HEK293 (cell line): Measurements from ENCODE around the gene OPALIN.

Experiments
- CTCF ChIA-PET: fragments of 350-600 bp; formaldehyde crosslinking; extraction: SDS; loops from one replicate; lab custom pipeline; 2021; ENCODE audit warnings: antibody characterized with exemption; lab: Yijun Ruan, JAX
- POLR2A ChIA-PET: fragments of 300-600 bp; formaldehyde crosslinking; extraction: SDS; loops from one replicate; lab custom pipeline; 2020; ENCODE audit warnings: antibody characterized with exemption, inconsistent platforms; lab: Yijun Ruan, JAX
- H3K27ac ChIP-seq: fragments of 200-500 bp; sonication (Bioruptor generic); 2 replicates; pipeline ENCODE4 v1.5.1; 2014; ENCODE audit warnings: low read depth, low read length, control low read depth, inconsistent platforms; ENCODE audit errors: extremely low read depth
- H3K36me3 ChIP-seq, 2 experiments: fragments of 200-500 bp in 1 of 2; sonication (Bioruptor generic) in 1 of 2; 1 replicate in 1 of 2; 2 replicates in 1 of 2; pipeline ENCODE4 v1.5.1; 2014 to 2017; ENCODE audit warnings: inconsistent platforms in 2 of 2, low read length in 2 of 2; ENCODE audit not compliant: control insufficient read depth in 2 of 2, insufficient read depth in 1 of 2
- H3K4me1 ChIP-seq: fragments of 200-500 bp; sonication (Bioruptor generic); 2 replicates; pipeline ENCODE4 v1.5.1; 2014; ENCODE audit warnings: mild to moderate bottlenecking, low read length, inconsistent platforms; ENCODE audit not compliant: control insufficient read depth, insufficient read depth
- H3K4me3 ChIP-seq: 2 replicates; pipeline ENCODE4 v1.5.1; 2011; ENCODE audit warnings: low read depth, mild to moderate bottlenecking, control low read depth, low read length, moderate library complexity
- H3K9me3 ChIP-seq: fragments of 200-500 bp; sonication (Bioruptor generic); 2 replicates; pipeline ENCODE4 v1.5.1; 2014; ENCODE audit warnings: low read depth, low read length, inconsistent platforms; ENCODE audit not compliant: control insufficient read depth, insufficient read depth
- CTCF ChIP-seq: fragments of 450-650 bp; formaldehyde crosslinking; IDR thresholded peaks from 2 replicates; pipeline ENCODE4 v1.5.1; 2016; ENCODE audit warnings: missing biosample characterization, missing genetic modification characterization
- GLIS2 ChIP-seq: fragments of 450-650 bp; formaldehyde crosslinking; IDR thresholded peaks from 2 replicates; pipeline ENCODE4 v1.5.1; 2016; ENCODE audit warnings: missing biosample characterization, missing genetic modification characterization
- HOXC10 ChIP-seq: sonication (generic); formaldehyde crosslinking; IDR thresholded peaks from 2 replicates; pipeline ENCODE4 v1.8.1; 2023; ENCODE audit warnings: mild to moderate bottlenecking, missing genetic modification reagents
- HOXD13 ChIP-seq: sonication (generic); formaldehyde crosslinking; IDR thresholded peaks from 2 replicates; pipeline ENCODE4 v1.8.0; 2022; ENCODE audit warnings: missing genetic modification reagents, borderline replicate concordance
- SCRT2 ChIP-seq: fragments of 450-650 bp; formaldehyde crosslinking; IDR thresholded peaks from 2 replicates; pipeline ENCODE4 v1.5.1; 2016; ENCODE audit warnings: missing biosample characterization, missing genetic modification characterization
- ZBTB8A ChIP-seq: fragments of 450-650 bp; formaldehyde crosslinking; IDR thresholded peaks from 2 replicates; pipeline ENCODE4 v1.5.1; 2016; ENCODE audit warnings: missing biosample characterization, missing genetic modification characterization
- ZFHX2 ChIP-seq: fragments of 450-650 bp; formaldehyde crosslinking; conservative IDR thresholded peaks from 2 replicates; pipeline ENCODE4 v1.5.1; 2016; ENCODE audit warnings: missing biosample characterization, missing genetic modification characterization
- ZIC2 ChIP-seq: fragments of 450-650 bp; formaldehyde crosslinking; IDR thresholded peaks from 2 replicates; pipeline ENCODE4 v1.5.1; 2016; ENCODE audit warnings: missing biosample characterization, missing genetic modification characterization
- ZNF114 ChIP-seq: fragments of 450-650 bp; formaldehyde crosslinking; IDR thresholded peaks from 2 replicates; pipeline ENCODE4 v1.5.0; 2017; ENCODE audit warnings: missing biosample characterization, missing genetic modification characterization
- ZNF18 ChIP-seq: fragments of 450-650 bp; formaldehyde crosslinking; IDR thresholded peaks from 2 replicates; pipeline ENCODE4 v1.5.1; 2016; ENCODE audit warnings: missing biosample characterization, missing genetic modification characterization
- ZNF239 ChIP-seq: fragments of 450-650 bp; formaldehyde crosslinking; IDR thresholded peaks from 2 replicates; pipeline ENCODE4 v1.5.1; 2016; ENCODE audit warnings: missing biosample characterization, missing genetic modification characterization
- ZNF311 ChIP-seq: fragments of 450-650 bp; formaldehyde crosslinking; IDR thresholded peaks from 2 replicates; pipeline ENCODE4 v1.5.1; 2017; ENCODE audit warnings: missing biosample characterization, missing genetic modification characterization, borderline replicate concordance
- ZNF366 ChIP-seq: fragments of 450-650 bp; formaldehyde crosslinking; conservative IDR thresholded peaks from 2 replicates; pipeline ENCODE4 v1.5.1; 2016; ENCODE audit warnings: missing biosample characterization, missing genetic modification characterization
- ZNF510 ChIP-seq: fragments of 450-650 bp; formaldehyde crosslinking; IDR thresholded peaks from 2 replicates; pipeline ENCODE4 v1.5.1; 2018; ENCODE audit warnings: mild to moderate bottlenecking, missing genetic modification characterization, missing biosample characterization; ENCODE audit not compliant: insufficient replicate concordance
- ZNF513 ChIP-seq: fragments of 450-650 bp; IDR thresholded peaks from 2 replicates; pipeline ENCODE4 v1.5.1; 2018; ENCODE audit warnings: missing biosample characterization, missing genetic modification characterization
- ZNF544 ChIP-seq: fragments of 450-650 bp; formaldehyde crosslinking; IDR thresholded peaks from 2 replicates; pipeline ENCODE4 v1.5.0; 2017; ENCODE audit warnings: missing biosample characterization, missing genetic modification characterization
- ZNF600 ChIP-seq: fragments of 450-650 bp; formaldehyde crosslinking; IDR thresholded peaks from 2 replicates; pipeline ENCODE4 v1.5.1; 2016; ENCODE audit warnings: missing biosample characterization, missing genetic modification characterization
- ZNF654 ChIP-seq: fragments of 450-650 bp; formaldehyde crosslinking; IDR thresholded peaks from 2 replicates; pipeline ENCODE4 v1.5.1; 2016; ENCODE audit warnings: low read depth, missing biosample characterization, missing genetic modification characterization
- ZNF701 ChIP-seq: fragments of 450-650 bp; formaldehyde crosslinking; IDR thresholded peaks from 2 replicates; pipeline ENCODE4 v1.5.1; 2016; ENCODE audit warnings: missing biosample characterization, missing genetic modification characterization
- ZNF792 ChIP-seq: fragments of 450-650 bp; formaldehyde crosslinking; IDR thresholded peaks from 2 replicates; pipeline ENCODE4 v1.5.1; 2016; ENCODE audit warnings: missing biosample characterization, missing genetic modification characterization
- ZSCAN16 ChIP-seq: fragments of 450-650 bp; formaldehyde crosslinking; IDR thresholded peaks from 2 replicates; pipeline ENCODE4 v1.5.1; 2016; ENCODE audit warnings: missing biosample characterization, missing genetic modification characterization

Gene OPALIN

GRCh38 chr10:96334616-96335526 is 23.9 kb downstream of the OPALIN start:
- peak; percentile 23; the same call in 1 of the 2 replicates for TF ChIP-seq CTCF (tag by site-specific recombination)
- no peak for TF ChIP-seq ZNF600 (tag by site-specific recombination)
- peak; percentile 42 for TF ChIP-seq ZFHX2 (tag by site-specific recombination)
- peak; percentile 68 for TF ChIP-seq ZNF654 (tag by site-specific recombination)
- POLR2A ChIA-PET: no interaction called here
- CTCF ChIA-PET: interaction anchor here (0.5 to 4.3 kb wide), 28 partner anchors 9 to 1823 kb away, joined by 3 to 29 read pairs (median 4); partner anchors contain the start of gene TCTN3
- Histone ChIP-seq H3K27ac (no peak overlapping the region), H3K36me3 (no peaks in the 10 kb centered on the region), H3K9me3 (no peaks in the 10 kb centered on the region), H3K4me1 (no peaks in the 10 kb centered on the region), H3K4me3 (no peak overlapping the region)

- Histone ChIP-seq H3K9me3 (no peaks in the 10 kb centered on the region), H3K4me3 (no peak overlapping the region), H3K36me3 (no peaks in the 10 kb centered on the region), H3K4me1 (no peaks in the 10 kb centered on the region), H3K27ac (no peak overlapping the region)
- TF ChIP-seq ZNF366 (tag by site-specific recombination) (no peak), ZBTB8A (tag by site-specific recombination) (no peak), ZNF510 (tag by site-specific recombination) (no peak), ZSCAN16 (tag by site-specific recombination) (no peak), ZNF114 (no peak), ZNF311 (no peak), GLIS2 (tag by site-specific recombination) (no peak), ZNF792 (no peak), ZNF239 (no peak), HOXD13 (CRISPR knock-in tag) (no peak)
- CTCF ChIA-PET: interaction anchor here (1.7 to 3.2 kb wide), 4 partner anchors 10 to 316 kb away, joined by 4 to 27 read pairs (median 16); no protein-coding TSS in a partner anchor
- POLR2A ChIA-PET: no interaction called here
Observed at GRCh38 chr10:96333101-96333500, 25.7 kb downstream of the OPALIN start.

- no peak overlapping the region for H3K27ac ChIP-seq
- no peaks in the 10 kb centered on the region for H3K9me3 ChIP-seq
- no peak for TF ChIP-seq ZNF544
- TF ChIP-seq HOXC10 (CRISPR knock-in tag): no peak
- TF ChIP-seq ZIC2 (tag by site-specific recombination): no peak
- TF ChIP-seq ZNF18 (tag by site-specific recombination): no peak
- no peak for TF ChIP-seq ZNF513 (tag by site-specific recombination)
- TF ChIP-seq SCRT2 (tag by site-specific recombination): peak; percentile 31; the same call in 1 of the 2 replicates
- no peak for TF ChIP-seq ZNF701 (tag by site-specific recombination)
- TF ChIP-seq ZBTB8A (tag by site-specific recombination): no peak
- TF ChIP-seq, all 188 proteins: peak for 1
- POLR2A ChIA-PET: no interaction called here
- Histone ChIP-seq H3K36me3 (no peaks in the 10 kb centered on the region), H3K4me3 (no peak overlapping the region), H3K4me1 (no peaks in the 10 kb centered on the region)
- CTCF ChIA-PET: interaction anchor here (0.5 to 2.2 kb wide), 5 partner anchors 9 to 189 kb away, joined by 3 to 7 read pairs (median 4); no protein-coding TSS in a partner anchor
Observed at GRCh38 chr10:96327462-96327861, 31.3 kb downstream of the OPALIN start.
